Urinary bladder (tissue), 4 donors: Measurements from ENCODE around the gene PIEZO1. TPM values are rescaled to one million over a fixed set of nuclear protein-coding genes. Genes with fewer than 3 reads are reported as not detected.

ENCODE experiments used
- DNase-seq: peaks from one replicate; pipeline ENCODE4 v3.0.0-alpha.2; 2015; ENCODE audit errors: extremely low spot score
- H3K27ac ChIP-seq: one replicate; pipeline ENCODE4 v1.5.1; 2013; ENCODE audit warnings: low read depth, mild to moderate bottlenecking, moderate library complexity
- H3K36me3 ChIP-seq: one replicate; pipeline ENCODE4 v1.6.1; 2013; ENCODE audit warnings: mild to moderate bottlenecking, moderate library complexity; ENCODE audit not compliant: insufficient read depth
- H3K4me1 ChIP-seq: one replicate; pipeline ENCODE4 v1.6.1; 2013; ENCODE audit warnings: mild to moderate bottlenecking, moderate library complexity; ENCODE audit not compliant: insufficient read depth
- H3K4me3 ChIP-seq: one replicate; pipeline ENCODE4 v1.5.1; 2013; ENCODE audit warnings: low read depth, low read length
- WGBS: extraction: QIAGEN DNeasy Blood & Tissue Kit; methylation state at CpG from one replicate; pipeline ENCODE4 v1.1.7; 2013; 5-methylcytosine and 5-hydroxymethylcytosine counted together
- polyA plus RNA-seq: library from polyadenylated mRNA; stranded (reverse); fragments of 200-250 nt; gene quantifications from one replicate; pipeline ENCODE4 v1.2.3, GENCODE V29; 2013
- total RNA-seq: library from RNA; depleted of rRNA; stranded (reverse); fragments of >200 nt; gene quantifications from one replicate; pipeline ENCODE4 v1.2.3, GENCODE V29; 2014
- donor health status: healthy with polysubstance abuse.
- donor health status: healthy.

Gene PIEZO1
- total and polyA plus RNA-seq, 2 donors: 62.0 to 205 TPM

GRCh38 chr16:88758227-88758943 lies 26.6 kb downstream of the PIEZO1 start:
- Histone ChIP-seq H3K27ac (no peak overlapping the region), H3K36me3 (no peaks in the 10 kb centered on the region), H3K4me1 (peaks cover 2% of the 10 kb centered on the region), H3K4me3 (no peak overlapping the region)
- no peak for DNase-seq
- WGBS: 81% methylated on average over 13 of the region's 13 CpGs

- H3K36me3 ChIP-seq: no peaks in the 10 kb centered on the region
- no peak overlapping the region for H3K4me3 ChIP-seq
- DNase-seq: no peak
- H3K4me1 ChIP-seq: no peaks in the 10 kb centered on the region
- no peak overlapping the region for H3K27ac ChIP-seq
- 89% methylated on average over 23 of the region's 23 CpGs for WGBS
Measured at GRCh38 chr16:88755745-88756443, 29.1 kb downstream of the PIEZO1 start.

- no peak overlapping the region for H3K4me3 ChIP-seq
- DNase-seq: no peak
- no peaks in the 10 kb centered on the region for H3K4me1 ChIP-seq
- WGBS: 70% methylated on average over 42 of the region's 42 CpGs
- no peaks in the 10 kb centered on the region for H3K36me3 ChIP-seq
- no peak overlapping the region for H3K27ac ChIP-seq
Measured at GRCh38 chr16:88754912-88755744, 29.9 kb downstream of the PIEZO1 start.

GRCh38 chr16:88754109-88754911 lies 30.7 kb downstream of the PIEZO1 start:
- no peaks in the 10 kb centered on the region for H3K4me1 ChIP-seq
- H3K4me3 ChIP-seq: no peak overlapping the region
- no peak for DNase-seq
- no peak overlapping the region for H3K27ac ChIP-seq
- WGBS: 88% methylated on average over 28 of the region's 28 CpGs
- H3K36me3 ChIP-seq: no peaks in the 10 kb centered on the region

- 82% methylated on average over 11 of the region's 11 CpGs for WGBS
- H3K27ac ChIP-seq: no peak overlapping the region
Measured at GRCh38 chr16:88753602-88754001, 31.4 kb downstream of the PIEZO1 start.

GRCh38 chr16:88753191-88753590 lies 31.8 kb downstream of the PIEZO1 start:
- no peak overlapping the region for H3K4me3 ChIP-seq
- no peak for DNase-seq
- no peak overlapping the region for H3K27ac ChIP-seq
- H3K36me3 ChIP-seq: no peaks in the 10 kb centered on the region
- no peaks in the 10 kb centered on the region for H3K4me1 ChIP-seq
- WGBS: 87% methylated on average over 13 of the region's 13 CpGs

More at GRCh38 chr16:88753602-88754001, 31.4 kb downstream of the PIEZO1 start:
- no peak for DNase-seq
- Histone ChIP-seq H3K4me1 (no peaks in the 10 kb centered on the region), H3K4me3 (no peak overlapping the region), H3K36me3 (no peaks in the 10 kb centered on the region)

- WGBS: 82% methylated on average over 16 of the region's 16 CpGs
- no peak for DNase-seq
- Histone ChIP-seq H3K36me3 (no peaks in the 10 kb centered on the region), H3K4me3 (no peak overlapping the region), H3K27ac (no peak overlapping the region), H3K4me1 (no peaks in the 10 kb centered on the region)
Measured at GRCh38 chr16:88752386-88753002, 32.5 kb downstream of the PIEZO1 start.

- 76% methylated on average over 12 of the region's 12 CpGs for WGBS
- no peak for DNase-seq
- Histone ChIP-seq H3K36me3 (no peaks in the 10 kb centered on the region), H3K27ac (no peak overlapping the region), H3K4me1 (no peaks in the 10 kb centered on the region), H3K4me3 (no peak overlapping the region)
Measured at GRCh38 chr16:88750854-88751253, 34.2 kb downstream of the PIEZO1 start.

GRCh38 chr16:88749358-88749757 lies 35.7 kb downstream of the PIEZO1 start:
- Histone ChIP-seq H3K4me3 (no peak overlapping the region), H3K36me3 (no peaks in the 10 kb centered on the region), H3K27ac (no peak overlapping the region), H3K4me1 (no peaks in the 10 kb centered on the region)
- WGBS: 97% methylated on average over 26 of the region's 26 CpGs
- no peak for DNase-seq

GRCh38 chr16:88748364-88748763 lies 36.7 kb downstream of the PIEZO1 start:
- Histone ChIP-seq H3K36me3 (no peaks in the 10 kb centered on the region), H3K4me3 (no peak overlapping the region), H3K4me1 (no peaks in the 10 kb centered on the region), H3K27ac (no peak overlapping the region)
- 77% methylated on average over 12 of the region's 12 CpGs for WGBS
- DNase-seq: no peak

- 84% methylated on average over 26 of the region's 26 CpGs for WGBS
- H3K4me3 ChIP-seq: no peak overlapping the region
- no peaks in the 10 kb centered on the region for H3K36me3 ChIP-seq
- H3K27ac ChIP-seq: no peak overlapping the region
- no peaks in the 10 kb centered on the region for H3K4me1 ChIP-seq
- no peak for DNase-seq
Measured at GRCh38 chr16:88747588-88748301, 37.3 kb downstream of the PIEZO1 start.

GRCh38 chr16:88746506-88746905 lies 38.5 kb downstream of the PIEZO1 start:
- DNase-seq: no peak
- H3K4me3 ChIP-seq: no peak overlapping the region
- no peak overlapping the region for H3K27ac ChIP-seq
- no peaks in the 10 kb centered on the region for H3K4me1 ChIP-seq
- H3K36me3 ChIP-seq: no peaks in the 10 kb centered on the region
- WGBS: 25% methylated on average over 17 of the region's 17 CpGs
